Esophagus squamous epithelium (tissue), 5 donors: ENCODE measurements around the gene ETV6. TPM values are rescaled to one million over a fixed set of nuclear protein-coding genes. Genes with fewer than 3 reads are reported as not detected.

ENCODE experiments used
- DNase-seq: peaks from one replicate; lab custom pipeline; 2025; lab: John Stamatoyannopoulos, UW
- H3K27ac ChIP-seq, 4 donors: fragments of 200-600 bp; sonication (generic); one replicate each; pipeline ENCODE4 v1.5.1; 2016 to 2019; ENCODE audit warnings: mild to moderate bottlenecking in 1 of 4
- H3K27me3 ChIP-seq, 4 donors: fragments of 200-600 bp; sonication (generic); 1 replicate in 3 of 4; 2 replicates in 1 of 4; pipeline versions ENCODE4 v1.5.1 to v1.6.0; 2017 to 2021; ENCODE audit warnings: antibody characterized with exemption in 1 of 4
- H3K36me3 ChIP-seq, 3 donors: fragments of 200-600 bp; sonication (generic); one replicate each; pipeline ENCODE4 v1.5.1; 2016 to 2019
- H3K4me1 ChIP-seq, 3 donors: fragments of 200-600 bp; sonication (generic); one replicate each; pipeline ENCODE4 v1.5.1; 2017 to 2019
- H3K4me3 ChIP-seq, 4 donors: fragments of 200-600 bp; sonication (generic); 1 replicate in 3 of 4; 2 replicates in 1 of 4; pipeline ENCODE4 v1.5.1; 2016 to 2019; ENCODE audit warnings: mild to moderate bottlenecking in 2 of 4, moderate library complexity in 1 of 4
- H3K9me3 ChIP-seq, 3 donors: fragments of 200-600 bp; sonication (generic); one replicate each; pipeline ENCODE4 v1.5.1; 2016 to 2019
- CTCF ChIP-seq, 6 experiments: fragments of 450-650 bp in 4 of 6; fragments of 200-600 bp in 2 of 6; sonication (generic) in 2 of 6; IDR thresholded peaks; one replicate each; pipeline ENCODE4 v1.5.1; 2016 to 2019; ENCODE audit warnings: antibody characterized with exemption in 6 of 6, mild to moderate bottlenecking in 4 of 6, moderate library complexity in 4 of 6
- POLR2A ChIP-seq, 4 donors: fragments of 450-650 bp; IDR thresholded peaks; one replicate each; pipeline ENCODE4 v1.6.1; 2017; ENCODE audit warnings: antibody characterized with exemption in 4 of 4, mild to moderate bottlenecking in 4 of 4, moderate library complexity in 3 of 4
- WGBS, 2 donors: methylation state at CpG; one replicate each; pipeline ENCODE4 v1.1.5; 2018; 5-methylcytosine and 5-hydroxymethylcytosine counted together
- intact Hi-C: fragments of 100-400 bp; cut with DNase I; formaldehyde crosslinking; loops from one replicate; pipeline ENCODE4 v1.15.0; 2022
- total RNA-seq, 4 donors: library from RNA; depleted of rRNA; stranded (reverse); fragments of >200 nt; gene quantifications; one replicate each; pipeline ENCODE4 v1.1.0, GENCODE V29; 2016
- donor health status: DM: yes; HTN: yes; CAD: no.

Gene ETV6
- total RNA-seq, 4 donors from 2014 or later, result 11.3 to 17.3 (median 13.8) TPM

GRCh38 chr12:11666131-11667050 is 16.9 kb downstream of the ETV6 start:
- peaks cover 18 to 87% (median 26%) of the 10 kb centered on the region in 3 donors for H3K4me1 ChIP-seq
- H3K36me3 ChIP-seq, result no peaks in the 10 kb centered on the region
- H3K27me3 ChIP-seq, result no peaks in the 10 kb centered on the region
- intact Hi-C loops, result no loop called here
- H3K4me3 ChIP-seq, result no peak overlapping the region
- 77 to 82% methylated on average over 10 of the region's 13 CpGs for WGBS, 2 donors
- TF ChIP-seq CTCF (IDR thresholded peaks at IDR 0.05) (no peak), POLR2A (IDR thresholded peaks at IDR 0.05) (no peak)
- DNase-seq, result no peak
- peak overlapping the region in 2 of 4 donors; percentile 4 to 21 for H3K27ac ChIP-seq
- H3K9me3 ChIP-seq, result no peaks in the 10 kb centered on the region

GRCh38 chr12:11667171-11667570 is 17.7 kb downstream of the ETV6 start:
- H3K36me3 ChIP-seq, result no peaks in the 10 kb centered on the region
- no peaks in the 10 kb centered on the region for H3K9me3 ChIP-seq
- H3K27ac ChIP-seq, result no peak overlapping the region
- H3K4me3 ChIP-seq, result no peak overlapping the region
- WGBS, 2 donors, result 86 to 88% methylated on average over 5 of the region's 5 CpGs
- no peak for DNase-seq
- no peaks in the 10 kb centered on the region for H3K27me3 ChIP-seq
- H3K4me1 ChIP-seq, result peaks cover 15 to 81% (median 20%) of the 10 kb centered on the region in 3 donors
- TF ChIP-seq CTCF (IDR thresholded peaks at IDR 0.05) (no peak), POLR2A (IDR thresholded peaks at IDR 0.05) (no peak)
- intact Hi-C loops, result no loop called here

- Histone ChIP-seq H3K27ac (peak overlapping the region in 1 of 4 donors; percentile 23), H3K4me1 (peaks cover 5 to 81% (median 10%) of the 10 kb centered on the region in 3 donors), H3K9me3 (no peaks in the 10 kb centered on the region), H3K27me3 (no peaks in the 10 kb centered on the region), H3K36me3 (no peaks in the 10 kb centered on the region), H3K4me3 (no peak overlapping the region)
- no peak for DNase-seq
- TF ChIP-seq CTCF (IDR thresholded peaks at IDR 0.05) (no peak), POLR2A (IDR thresholded peaks at IDR 0.05) (no peak)
- intact Hi-C loops, result no loop called here
- 58 to 73% methylated on average over 4 to 6 of the region's 6 CpGs for WGBS, 2 donors
Measured at GRCh38 chr12:11668611-11669010, 19.1 kb downstream of the ETV6 start.

GRCh38 chr12:11669348-11669747 is 19.9 kb downstream of the ETV6 start:
- DNase-seq, result no peak

More at GRCh38 chr12:11669348-11669747, 19.9 kb downstream of the ETV6 start:
- H3K36me3 ChIP-seq, result no peaks in the 10 kb centered on the region
- TF ChIP-seq CTCF (IDR thresholded peaks at IDR 0.05) (no peak), POLR2A (IDR thresholded peaks at IDR 0.05) (no peak)
- H3K4me1 ChIP-seq, result peaks cover 7 to 82% (median 17%) of the 10 kb centered on the region in 3 donors
- 56 to 71% methylated on average over 5 of the region's 5 CpGs for WGBS, 2 donors
- intact Hi-C loops, result no loop called here
- no peak overlapping the region for H3K4me3 ChIP-seq
- H3K27me3 ChIP-seq, result no peaks in the 10 kb centered on the region
- H3K27ac ChIP-seq, result no peak overlapping the region
- H3K9me3 ChIP-seq, result no peaks in the 10 kb centered on the region
